ENCODE results near the gene SERPINB3. TPM values are rescaled to one million over a fixed set of nuclear protein-coding genes. Genes with fewer than 3 reads are reported as not detected.

Gene SERPINB3
- not detected in 2 replicates for total RNA-seq (2014; rRNA removed; shearing (Covaris generic))

DNA sequence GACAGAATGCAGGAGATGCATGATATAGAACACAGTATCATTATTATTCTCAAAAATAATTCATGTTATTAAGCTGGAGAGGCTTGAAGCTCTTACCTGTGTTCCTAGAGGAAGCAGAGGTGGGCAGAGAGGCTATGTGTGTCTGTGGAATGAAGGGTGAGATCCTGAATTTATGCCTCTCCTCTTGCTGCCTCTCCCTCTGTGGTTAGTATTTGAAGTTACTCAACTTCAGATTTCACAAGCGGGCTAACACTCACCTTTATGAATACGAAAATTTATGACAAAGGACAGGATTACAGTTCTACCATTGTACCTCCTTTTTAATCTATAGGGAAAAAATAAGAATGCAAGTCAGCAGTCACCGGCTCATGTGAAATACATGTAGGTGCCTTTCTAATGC is at the start of gene SERPINB3:
TSS of gene SERPINB3 (minus strand) at position 144 of the 400 bp plus-strand sequence. CDS start 677 bp downstream, outside the sequence.

DNA sequence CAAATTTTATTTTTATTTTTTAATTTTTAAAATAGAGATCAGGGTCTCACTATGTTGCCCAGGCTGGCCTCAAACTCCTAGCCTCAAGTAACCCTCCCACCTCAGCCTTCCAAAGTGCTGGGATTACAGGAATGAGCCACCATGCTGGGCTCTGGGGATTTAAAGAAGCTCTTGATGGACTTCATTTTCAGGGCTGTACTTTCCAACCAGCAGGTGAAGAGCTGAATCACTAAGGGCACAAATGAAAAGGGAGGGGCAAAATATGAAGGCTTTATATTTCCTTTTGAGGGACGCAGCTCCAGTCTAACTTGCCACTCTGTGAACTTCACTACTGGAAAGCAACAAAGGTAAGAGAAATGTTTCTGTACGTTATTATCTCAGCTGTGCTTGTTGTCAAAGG is 41.0 kb upstream of the SERPINB3 start, which contains the start of gene SERPINB11:
TSS of gene SERPINB11 (plus strand) at position 301 of the 400 bp plus-strand sequence. CDS start 7,234 bp downstream, outside the sequence.

GRCh38 chr18:63644142-63644541 is 17.6 kb downstream of the SERPINB3 start, which contains the start of gene SERPINB4:
SERPINB4 (minus strand) TSS chr18:63644256; CDS start chr18:63643577, 679 bp downstream.

Other genes with a start within 250 kb of the SERPINB3 start
- 23.0 and 32.8 TPM in 2 replicates for gene VPS4B, start 239.4 kb downstream of the SERPINB3 start, total RNA-seq (2014; rRNA removed; shearing (Covaris generic))
- 0.15 and 0.45 TPM in 2 replicates for gene SERPINB5, start 184.9 kb downstream of the SERPINB3 start, total RNA-seq (2014; rRNA removed; shearing (Covaris generic))
- not detected in 2 replicates for gene SERPINB12, start 119.5 kb downstream of the SERPINB3 start, total RNA-seq (2014; rRNA removed; shearing (Covaris generic))
- not detected in 2 replicates for gene SERPINB13, start 74.5 kb downstream of the SERPINB3 start, total RNA-seq (2014; rRNA removed; shearing (Covaris generic))
- not detected in 2 replicates for gene SERPINB4, start 17.6 kb downstream of the SERPINB3 start, total RNA-seq (2014; rRNA removed; shearing (Covaris generic))
- not detected in 2 replicates for gene SERPINB11, start 41.1 kb upstream of the SERPINB3 start, total RNA-seq (2014; rRNA removed; shearing (Covaris generic))
- gene SERPINB7, start 113.5 kb upstream of the SERPINB3 start, total RNA-seq (2014; rRNA removed; shearing (Covaris generic)): 2.8 and 4.8 TPM in 2 replicates
- 0.08 and 0.34 TPM in 2 replicates for gene SERPINB2, start 225.8 kb upstream of the SERPINB3 start, total RNA-seq (2014; rRNA removed; shearing (Covaris generic))
- gene SERPINB10, start 246.1 kb upstream of the SERPINB3 start, total RNA-seq (2014; rRNA removed; shearing (Covaris generic)): not detected in 2 replicates

Data from A375 (cell line).